ENCODE data around the gene IQCN.

DNA sequence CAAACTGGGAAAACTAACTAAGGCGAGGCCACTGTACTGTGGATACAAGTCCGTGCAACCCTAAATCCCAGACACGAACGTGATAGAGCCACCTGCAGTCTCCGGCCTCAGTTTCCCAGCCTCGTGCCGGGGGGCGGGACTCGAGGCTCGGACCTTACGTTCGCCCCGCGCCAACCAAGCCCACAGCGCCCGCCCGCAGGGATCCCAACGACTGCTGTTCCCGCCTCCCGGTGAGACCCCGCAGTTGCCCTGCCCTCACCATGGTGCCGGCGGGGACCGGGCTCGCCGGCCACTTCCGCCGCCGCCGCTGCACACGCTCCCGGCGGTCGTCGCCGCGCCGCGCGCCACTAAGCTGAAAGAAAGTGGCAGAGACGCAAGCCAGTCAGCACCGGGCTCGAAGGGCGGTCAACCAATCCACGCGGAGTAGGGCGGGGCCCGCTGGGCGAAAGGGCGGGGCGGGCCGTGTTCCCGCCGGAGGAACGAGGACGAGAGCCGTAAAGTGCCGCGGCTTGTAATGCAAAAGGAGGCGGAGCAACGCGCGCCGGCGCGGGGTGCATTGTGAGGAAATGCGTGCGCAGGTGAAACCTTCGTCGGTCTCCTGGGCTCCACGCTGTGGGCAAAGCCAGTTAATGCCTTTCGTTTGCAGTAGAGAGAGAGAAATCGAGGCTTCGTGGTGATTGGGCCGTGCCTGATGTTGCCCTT is 48.7 kb upstream of the IQCN start, which contains the start of gene LSM4:
- TF ChIP-seq, protein P1, sequence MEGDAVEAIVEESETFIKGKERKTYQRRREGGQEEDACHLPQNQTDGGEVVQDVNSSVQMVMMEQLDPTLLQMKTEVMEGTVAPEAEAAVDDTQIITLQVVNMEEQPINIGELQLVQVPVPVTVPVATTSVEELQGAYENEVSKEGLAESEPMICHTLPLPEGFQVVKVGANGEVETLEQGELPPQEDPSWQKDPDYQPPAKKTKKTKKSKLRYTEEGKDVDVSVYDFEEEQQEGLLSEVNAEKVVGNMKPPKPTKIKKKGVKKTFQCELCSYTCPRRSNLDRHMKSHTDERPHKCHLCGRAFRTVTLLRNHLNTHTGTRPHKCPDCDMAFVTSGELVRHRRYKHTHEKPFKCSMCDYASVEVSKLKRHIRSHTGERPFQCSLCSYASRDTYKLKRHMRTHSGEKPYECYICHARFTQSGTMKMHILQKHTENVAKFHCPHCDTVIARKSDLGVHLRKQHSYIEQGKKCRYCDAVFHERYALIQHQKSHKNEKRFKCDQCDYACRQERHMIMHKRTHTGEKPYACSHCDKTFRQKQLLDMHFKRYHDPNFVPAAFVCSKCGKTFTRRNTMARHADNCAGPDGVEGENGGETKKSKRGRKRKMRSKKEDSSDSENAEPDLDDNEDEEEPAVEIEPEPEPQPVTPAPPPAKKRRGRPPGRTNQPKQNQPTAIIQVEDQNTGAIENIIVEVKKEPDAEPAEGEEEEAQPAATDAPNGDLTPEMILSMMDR (conservative IDR thresholded peaks at IDR 0.05 in 1 of 2, IDR thresholded peaks at IDR 0.05 in 1 of 2; ENCODE audit: low read depth in 1 of 2, low read length in 2 of 2), result peak in 1 of 2 donors; percentile 30
- TF ChIP-seq EZH2 (IDR thresholded peaks at IDR 0.05; ENCODE audit: low read length, missing control alignments), result no peak
